K562 (cell line): ENCODE measurements around the gene PPWD1. TPM values are rescaled to one million over a fixed set of nuclear protein-coding genes. Genes with fewer than 3 reads are reported as not detected.
A peak's percentile ranks its signal among the peaks of the same experiment; 100 is the strongest.

ENCODE experiments used
- ARID2 ChIP-seq: fragments of 450-650 bp; IDR thresholded peaks from 2 replicates; pipeline ENCODE4 v1.6.1; 2017; ENCODE audit warnings: antibody characterized with exemption, mild to moderate bottlenecking
- BRD9 ChIP-seq: fragments of 450-650 bp; IDR thresholded peaks from 2 replicates; pipeline ENCODE4 v1.6.1; 2018; ENCODE audit warnings: low read depth; ENCODE audit not compliant: partially characterized antibody
- CBFA2T2 ChIP-seq: fragments of 450-650 bp; conservative IDR thresholded peaks from 2 replicates; pipeline ENCODE4 v1.6.1; 2017; ENCODE audit warnings: mild to moderate bottlenecking
- CXXC5 ChIP-seq: fragments of 250-450 bp; sonication (Bioruptor Pico); IDR thresholded peaks from 2 replicates; pipeline ENCODE4 v1.8.0; 2022; ENCODE audit warnings: inconsistent platforms, mild to moderate bottlenecking, moderate library complexity
- DACH1 ChIP-seq: fragments of 450-650 bp; IDR thresholded peaks from 2 replicates; pipeline ENCODE4 v1.6.1; 2018; ENCODE audit not compliant: partially characterized antibody
- ETV5 ChIP-seq: sonication (generic); formaldehyde crosslinking; IDR thresholded peaks from 2 replicates; pipeline ENCODE4 v1.4.0; 2020; ENCODE audit warnings: low read depth, mild to moderate bottlenecking, missing genetic modification reagents
- FOXP1 ChIP-seq: sonication (generic); formaldehyde crosslinking; IDR thresholded peaks from 2 replicates; pipeline ENCODE4 v1.8.0; 2022; ENCODE audit warnings: mild to moderate bottlenecking, missing genetic modification reagents
- FOXP4 ChIP-seq: sonication (generic); formaldehyde crosslinking; IDR thresholded peaks from 2 replicates; pipeline ENCODE4 v1.8.0; 2022; ENCODE audit warnings: mild to moderate bottlenecking, missing genetic modification reagents, borderline replicate concordance
- GABPB2 ChIP-seq: fragments of 250-450 bp; sonication (Bioruptor Pico); conservative IDR thresholded peaks from 2 replicates; pipeline ENCODE4 v1.5.1; 2021; ENCODE audit warnings: mild to moderate bottlenecking
- GATA2 ChIP-seq: sonication (generic); formaldehyde crosslinking; IDR thresholded peaks from 2 replicates; pipeline ENCODE4 v1.4.0; 2020; ENCODE audit warnings: mild to moderate bottlenecking, missing genetic modification reagents
- HBP1 ChIP-seq: fragments of 450-650 bp; formaldehyde crosslinking; IDR thresholded peaks from 2 replicates; pipeline ENCODE4 v1.4.0; 2022; ENCODE audit warnings: missing genetic modification characterization
- LARP7 ChIP-seq: fragments of 450-650 bp; IDR thresholded peaks from 2 replicates; pipeline ENCODE4 v1.6.1; 2016
- MXI1 ChIP-seq: IDR thresholded peaks from 2 replicates; pipeline ENCODE4 v1.6.1; 2011; ENCODE audit warnings: low read depth, mild to moderate bottlenecking, improper control_type of control experiment, low read length
- NBN ChIP-seq: fragments of 450-650 bp; IDR thresholded peaks from 2 replicates; pipeline ENCODE4 v1.6.1; 2016; ENCODE audit warnings: low read depth, mild to moderate bottlenecking
- NEUROD1 ChIP-seq: fragments of 150-350 bp; IDR thresholded peaks from 2 replicates; pipeline ENCODE4 v1.6.1; 2014; ENCODE audit warnings: borderline replicate concordance, low read length, low read depth; ENCODE audit not compliant: partially characterized antibody
- NFE2L1 ChIP-seq: fragments of 450-650 bp; IDR thresholded peaks from 2 replicates; pipeline ENCODE4 v1.6.1; 2016; ENCODE audit warnings: missing genetic modification characterization, low read depth, mild to moderate bottlenecking, missing compliant biosample characterization, moderate library complexity, borderline replicate concordance
- PKNOX1 ChIP-seq: fragments of 450-650 bp; IDR thresholded peaks from 2 replicates; pipeline ENCODE4 v1.6.1; 2016
- RFX7 ChIP-seq: fragments of 250-450 bp; sonication (Bioruptor Pico); IDR thresholded peaks from 2 replicates; pipeline ENCODE4 v1.5.1; 2021; ENCODE audit warnings: mild to moderate bottlenecking
- SREBF1 ChIP-seq: fragments of 150-350 bp; IDR thresholded peaks from 2 replicates; pipeline ENCODE4 v1.6.1; 2014; ENCODE audit warnings: antibody characterized with exemption, low read depth, low read length, borderline replicate concordance
- THRAP3 ChIP-seq: fragments of 450-650 bp; IDR thresholded peaks from 2 replicates; pipeline ENCODE4 v1.6.1; 2016; ENCODE audit warnings: mild to moderate bottlenecking, inconsistent platforms, borderline replicate concordance
- ZFP1 ChIP-seq: fragments of 450-650 bp; formaldehyde crosslinking; IDR thresholded peaks from 2 replicates; pipeline ENCODE4 v1.4.0; 2020; ENCODE audit warnings: mild to moderate bottlenecking, mixed read lengths
- ZNF239 ChIP-seq: fragments of 250-450 bp; sonication (Bioruptor Pico); IDR thresholded peaks from 2 replicates; pipeline ENCODE4 v1.4.0; 2020; ENCODE audit warnings: mild to moderate bottlenecking
- ZNF24 ChIP-seq: fragments of 450-650 bp; IDR thresholded peaks from 2 replicates; pipeline ENCODE4 v1.6.1; 2016
- ZNF253 ChIP-seq: fragments of 250-450 bp; sonication (Bioruptor Pico); conservative IDR thresholded peaks from 2 replicates; pipeline ENCODE4 v1.6.1; 2021; ENCODE audit warnings: mild to moderate bottlenecking
- ZNF589 ChIP-seq: fragments of 200-800 bp; sonication (Bioruptor generic); IDR thresholded peaks from 2 replicates; pipeline ENCODE4 v1.6.1; 2016; ENCODE audit warnings: low read depth, missing genetic modification characterization, missing compliant biosample characterization
- polyA plus RNA-seq, 8 experiments: library from polyadenylated mRNA; depleted of rRNA in 4 of 8; stranded (reverse) in 5 of 8; unstranded in 3 of 8; fragments of >200 nt; fragmentation: Nextera tagmentation in 2 of 8; fragmentation: Illumina TruSeq in 1 of 8; extraction: Ambion mirVana in 2 of 8; extraction: Trizol in 1 of 8; gene quantifications; 2 replicates each; pipeline versions ENCODE4 v1.2.1 to v1.2.3, GENCODE V29; 2011 to 2014; ENCODE audit warnings: inconsistent platforms in 1 of 8, missing spikeins in 1 of 8
- total RNA-seq, 7 experiments: library from RNA; depleted of rRNA in 6 of 7; stranded (reverse); fragments of >200 nt in 6 of 7; fragmentation: Illumina TruSeq in 2 of 7; extraction: Trizol in 2 of 7; gene quantifications; 2 replicates each; pipeline versions ENCODE4 v1.2.1 to v1.2.3, GENCODE V29; 2011 to 2021; ENCODE audit warnings: low replicate concordance in 1 of 7

The PPWD1 gene
- total and polyA plus RNA-seq, 9 of the 15 experiments (the other 6 are each of a cell fraction or from before 2014, with no cell fraction given), result 24.1 to 89.2 (median 51.4) TPM

GRCh38 chr5:65624571-65625555, 61.8 kb downstream of the PPWD1 start, which contains the start of the genes SHLD3 and TRAPPC13 (continued):
- TF ChIP-seq FOXP1, result no peak
- 0 out of 2 replicates have a peak, but pooled peaks have one; percentile 51 for TF ChIP-seq MXI1
- TF ChIP-seq ZNF589 (CRISPR knock-in tag), result no peak; the same call in 1 of the 2 replicates
- TF ChIP-seq BRD9, result peak; percentile 46
- TF ChIP-seq ZNF239 (CRISPR knock-in tag), result 0 out of 2 replicates have a peak, but pooled peaks have one; percentile 24
- TF ChIP-seq RFX7 (CRISPR knock-in tag), result no peak
- no peak for TF ChIP-seq GATA2 (CRISPR knock-in tag)
- TF ChIP-seq NFE2L1 (tag), result no peak
- TF ChIP-seq ARID2, result no peak
- TF ChIP-seq FOXP4 (CRISPR knock-in tag), result no peak
- TF ChIP-seq DACH1, result no peak
- no peak; the same call in 1 of the 2 replicates for TF ChIP-seq NBN
- no peak for TF ChIP-seq ETV5 (CRISPR knock-in tag)
- TF ChIP-seq PKNOX1, result peak; percentile 7; the same call in 1 of the 2 replicates
- TF ChIP-seq SREBF1, result 0 out of 2 replicates have a peak, but pooled peaks have one; percentile 12
- no peak for TF ChIP-seq THRAP3
- no peak for TF ChIP-seq ZNF24
- TF ChIP-seq ZNF253, result no peak
- no peak for TF ChIP-seq NEUROD1
- TF ChIP-seq CBFA2T2, result no peak
- no peak for TF ChIP-seq HBP1 (CRISPR knock-in tag)
- TF ChIP-seq ZFP1 (CRISPR knock-in tag), result no peak
- peak; percentile 61; the same call in 1 of the 2 replicates for TF ChIP-seq CXXC5 (CRISPR knock-in tag)
- no peak for TF ChIP-seq GABPB2 (CRISPR knock-in tag)
- no peak for TF ChIP-seq LARP7
